GM21529 (cell line): ENCODE results near the gene BHMT2.

Experiments used
- ATAC-seq: cut with Tn5 transposase; IDR thresholded peaks from one replicate; pipeline ENCODE4 v1.9.1; 2021; ENCODE audit not compliant: unreplicated experiment

BHMT2 gene

DNA sequence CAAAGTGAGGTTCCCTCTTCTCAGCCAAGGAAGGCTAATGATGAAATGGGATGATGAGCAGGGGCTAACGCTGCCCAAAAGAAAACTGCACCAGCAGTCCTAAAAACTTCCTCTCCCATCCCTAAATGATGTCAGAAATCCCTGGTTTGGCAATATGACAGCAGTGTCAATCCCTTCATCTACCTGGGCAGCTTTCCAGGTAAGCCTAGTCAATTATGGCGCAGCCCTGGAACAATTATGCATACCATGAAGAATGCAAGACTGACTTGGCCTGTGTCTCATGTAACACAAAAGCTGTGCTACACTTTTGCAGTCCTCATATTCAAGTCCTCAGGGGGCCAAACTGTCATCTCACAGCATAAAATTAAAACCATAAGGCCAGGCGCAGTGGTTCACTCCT is 7.1 kb upstream of the BHMT2 start:
- no peak for ATAC-seq

- no peak for ATAC-seq
Observed at GRCh38 chr5:79070350-79070667, 742 bp downstream of the BHMT2 start.

DNA sequence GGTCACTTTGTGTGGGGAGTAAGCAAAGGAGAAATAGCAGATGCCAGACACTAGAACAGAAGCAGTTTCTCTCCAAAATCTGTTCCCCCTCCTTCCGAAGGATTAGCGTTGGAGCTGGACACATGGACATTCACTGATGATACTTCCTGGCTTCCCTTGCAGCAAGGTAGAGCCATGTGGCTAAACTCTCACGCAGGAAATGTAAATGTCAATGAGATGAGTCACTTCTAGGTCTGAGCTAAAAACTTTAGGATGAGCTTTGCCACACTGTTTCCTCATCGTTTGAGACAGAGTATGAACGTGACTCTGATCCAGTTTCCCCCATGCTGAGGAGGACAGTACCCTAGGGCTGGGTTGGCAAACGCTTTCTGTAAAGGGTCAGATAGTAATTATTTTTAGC is 5.1 kb downstream of the BHMT2 start:
- no peak for ATAC-seq

- ATAC-seq = no peak
Observed at GRCh38 chr5:79075646-79076426, 6.3 kb downstream of the BHMT2 start.

DNA sequence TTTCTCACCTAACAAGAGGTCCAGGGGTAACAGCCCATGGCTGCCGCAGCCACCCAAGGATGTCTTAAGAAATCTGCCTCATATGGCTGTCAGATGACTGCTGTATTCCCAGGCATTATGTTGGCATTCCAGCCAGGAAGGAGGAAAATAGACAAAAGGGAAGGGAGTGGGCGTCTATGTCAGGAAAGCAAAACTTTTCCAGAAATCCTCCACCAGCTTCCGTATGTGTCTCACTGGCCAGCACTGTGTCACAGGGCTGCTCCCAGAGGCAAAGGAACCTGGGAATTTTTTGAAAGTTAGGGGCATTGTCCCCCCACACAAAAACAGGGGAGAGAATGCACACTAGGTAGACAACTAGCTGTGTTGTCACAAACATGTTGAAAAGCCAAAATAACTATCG is 7.3 kb downstream of the BHMT2 start:
- ATAC-seq = no peak

GRCh38 chr5:79077680-79078365 is 8.3 kb downstream of the BHMT2 start:
- ATAC-seq = no peak

GRCh38 chr5:79080804-79081203 is 11.2 kb downstream of the BHMT2 start:
- no peak for ATAC-seq

DNA sequence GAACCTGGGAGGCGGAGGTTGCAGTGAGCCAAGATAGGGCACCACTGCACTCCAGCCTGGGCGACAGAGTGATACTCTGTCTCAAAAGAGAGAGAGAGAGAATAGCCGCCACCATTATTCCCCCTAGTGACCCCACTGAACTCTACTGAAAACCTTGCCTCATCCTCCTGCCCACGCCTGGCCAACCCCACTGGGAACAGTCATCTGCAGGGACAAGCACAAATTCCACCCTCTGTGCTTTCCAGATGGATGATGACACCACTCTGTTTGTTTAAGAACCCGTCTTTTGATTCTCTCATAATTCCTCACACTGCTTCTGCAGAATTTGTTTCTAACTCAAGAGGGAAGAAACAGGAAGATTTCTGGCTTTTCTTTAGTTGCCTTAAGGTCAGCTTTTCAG is 12.2 kb downstream of the BHMT2 start:
- ATAC-seq = no peak

GRCh38 chr5:79086116-79086515 is 16.5 kb downstream of the BHMT2 start:
- ATAC-seq = no peak

DNA sequence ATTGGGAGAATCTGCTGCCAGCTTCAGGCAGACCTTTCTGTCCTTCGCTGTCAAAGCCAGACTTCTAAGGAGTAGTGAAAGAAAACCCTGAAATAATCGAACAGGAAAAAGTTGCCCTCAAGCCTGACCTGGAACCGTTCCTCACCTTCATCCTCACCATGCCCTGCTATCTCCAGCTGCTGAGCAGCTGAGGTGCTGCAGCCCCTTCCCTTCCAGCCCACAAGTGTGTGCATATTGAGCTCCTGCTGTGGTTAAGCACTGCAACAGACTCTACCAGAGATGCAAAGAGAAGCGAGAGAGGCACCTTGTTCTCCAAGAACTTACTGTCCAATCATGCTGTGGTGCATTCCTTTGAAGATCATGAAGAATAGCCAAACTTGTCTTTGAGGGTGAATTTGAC is 18.9 kb downstream of the BHMT2 start:
- ATAC-seq = no peak

DNA sequence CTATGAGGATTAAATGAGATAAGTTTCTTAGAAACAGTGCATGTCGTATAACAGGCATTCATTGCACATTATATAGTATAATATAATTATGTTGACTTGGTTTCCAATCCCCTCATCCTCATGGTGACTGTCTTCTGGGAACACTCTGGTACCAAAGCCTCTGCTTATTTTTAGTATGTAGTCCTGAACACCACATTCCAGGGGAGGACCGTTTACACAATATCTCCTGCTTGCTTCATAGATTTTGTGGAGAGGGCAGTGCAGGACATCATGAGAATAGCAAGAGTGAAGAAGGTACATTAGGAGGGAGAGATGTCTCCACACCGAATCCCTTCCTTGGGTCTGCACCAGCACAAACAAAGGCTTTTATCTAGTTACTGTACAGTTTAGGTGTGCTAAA is 21.5 kb downstream of the BHMT2 start:
- ATAC-seq = no peak

DNA sequence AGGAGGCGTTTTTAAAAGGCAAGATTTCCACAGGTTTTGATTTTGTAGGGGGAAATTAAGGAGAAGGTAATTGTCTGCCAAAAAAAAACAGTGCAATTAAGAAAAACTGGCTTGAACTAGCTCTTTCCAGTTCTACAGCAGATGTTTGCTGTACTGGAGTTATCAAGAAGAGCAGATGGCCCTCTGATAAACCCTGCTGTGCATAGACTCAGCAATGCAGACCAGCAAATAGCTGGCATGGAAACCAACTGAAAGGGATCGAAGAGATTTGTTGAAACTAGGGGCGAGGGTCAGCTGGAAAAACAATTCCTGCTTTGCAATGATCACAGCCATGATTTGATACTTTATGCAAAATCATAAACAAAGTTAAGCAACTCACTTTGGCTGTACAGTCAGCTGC is 24.2 kb downstream of the BHMT2 start:
- ATAC-seq = no peak

DNA sequence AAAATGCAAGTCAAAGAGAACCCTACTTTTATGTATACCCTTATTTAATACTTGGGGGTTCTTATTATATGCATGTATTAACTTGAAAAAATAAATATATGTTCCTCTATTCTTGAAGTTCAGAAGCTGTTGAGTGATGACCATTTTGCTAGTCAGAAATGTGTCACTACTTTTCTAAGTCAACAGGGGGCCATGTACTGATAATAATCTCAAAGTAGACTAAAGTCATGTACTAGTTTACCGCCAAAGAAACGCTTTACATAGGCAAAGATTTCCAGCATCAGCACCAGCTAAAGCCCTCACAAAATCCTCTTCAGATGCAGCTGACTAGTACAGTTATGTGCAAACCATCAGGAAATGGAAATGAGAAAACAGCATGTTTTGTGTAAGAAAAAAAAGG is 36.3 kb downstream of the BHMT2 start:
- ATAC-seq = no peak

- no peak for ATAC-seq
Observed at GRCh38 chr5:79107020-79107796, 37.6 kb downstream of the BHMT2 start.

GRCh38 chr5:79108086-79108485 is 38.5 kb downstream of the BHMT2 start:
- no peak for ATAC-seq

DNA sequence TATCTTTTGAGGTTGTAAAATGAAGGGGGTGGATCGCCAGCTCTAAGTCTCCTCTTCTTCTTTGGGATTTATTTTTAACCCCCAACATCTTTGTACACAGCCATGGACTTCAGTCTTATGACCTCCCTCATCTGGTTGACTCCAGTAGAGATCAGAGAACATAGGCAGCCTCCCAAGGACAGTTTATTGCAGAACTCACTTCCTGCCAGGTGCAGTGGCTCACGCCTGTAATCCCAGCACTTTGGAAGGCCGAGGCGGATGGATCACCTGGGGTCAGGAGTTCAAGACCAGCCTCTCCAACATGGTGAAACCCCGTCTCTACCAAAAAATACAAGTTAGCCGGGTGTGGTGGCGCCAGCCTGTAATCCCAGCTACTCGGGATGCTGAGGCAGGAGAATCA is 39.2 kb downstream of the BHMT2 start:
- no peak for ATAC-seq

GRCh38 chr5:79109527-79110492 is 40.2 kb downstream of the BHMT2 start:
- ATAC-seq = no peak

GRCh38 chr5:79111387-79111959 is 41.9 kb downstream of the BHMT2 start, which contains the start of gene BHMT:
Gene BHMT (plus strand): TSS chr5:79111809. CDS start chr5:79111886, 77 bp downstream.
- no peak for ATAC-seq

- no peak for ATAC-seq
Observed at GRCh38 chr5:79111960-79112702, 42.6 kb downstream of the BHMT2 start.

GRCh38 chr5:79112703-79113058 is 43.1 kb downstream of the BHMT2 start:
- ATAC-seq = no peak
